ENCODE data around the gene INTS11. TPM values are rescaled to one million over a fixed set of nuclear protein-coding genes. Genes with fewer than 3 reads are reported as not detected.
A peak's percentile ranks its signal among the peaks of the same experiment; 100 is the strongest.

INTS11 gene
- total and polyA plus RNA-seq, 2 of the 13 experiments (the other 11 are each of a cell fraction or from before 2014, with no cell fraction given): 52.8 to 94.8 TPM

DNA sequence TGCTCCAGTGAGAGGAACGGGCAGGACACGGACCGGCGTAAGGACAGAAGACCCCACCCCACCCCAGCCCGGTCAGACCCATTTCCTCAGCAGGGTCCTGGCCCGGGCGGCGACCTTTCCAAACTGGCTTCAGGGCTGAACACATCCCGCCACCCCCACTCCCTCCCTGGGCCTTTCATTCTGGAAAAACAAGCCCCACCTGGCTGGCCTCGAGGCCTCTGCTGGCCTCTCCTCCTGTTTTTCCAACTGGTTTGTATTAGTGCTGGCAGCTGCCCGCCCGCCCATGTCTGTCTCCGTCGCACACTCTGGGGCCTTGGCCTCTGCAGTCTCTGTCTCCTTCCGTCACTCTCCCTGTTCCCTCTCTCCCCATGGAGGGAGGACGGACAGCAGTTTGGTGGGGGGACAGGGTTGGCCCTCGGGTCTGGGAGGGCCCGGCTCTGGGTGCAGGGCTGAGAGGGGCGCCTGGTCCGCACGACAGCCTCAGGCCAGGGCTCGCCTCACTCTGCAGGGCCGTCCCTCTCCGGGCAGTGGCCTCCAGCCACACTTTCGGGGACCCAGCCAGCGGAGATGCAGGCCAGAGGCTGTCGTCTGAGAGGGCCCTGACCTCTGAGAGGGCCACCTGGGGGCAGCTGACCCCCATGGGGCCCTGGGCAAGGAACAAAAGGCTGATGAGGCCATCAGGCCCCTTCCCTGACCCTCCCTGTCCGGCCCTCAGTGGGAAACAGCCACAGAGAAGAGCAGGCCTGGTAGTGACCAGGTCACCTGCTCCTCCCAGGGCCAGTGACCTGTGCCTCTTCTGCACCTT lies 35.4 kb upstream of the INTS11 start (continued):
- TF ChIP-seq ZNF501 (CRISPR knock-in tag; IDR thresholded peaks at IDR 0.05): peak; percentile 42; the same call in 1 of the 2 replicates
- no peak for TF ChIP-seq MAFG (CRISPR knock-in tag; IDR thresholded peaks at IDR 0.05)
- no peak; the same call in 1 of the 2 replicates for TF ChIP-seq TAF1 (CRISPR knock-in tag; IDR thresholded peaks at IDR 0.05)
- no peak for TF ChIP-seq ZNF180 (CRISPR knock-in tag; IDR thresholded peaks at IDR 0.05; ENCODE audit: borderline replicate concordance, low read depth)
- no peak for TF ChIP-seq ETV6 (CRISPR knock-in tag; conservative IDR thresholded peaks at IDR 0.05)
- TF ChIP-seq, protein P1, sequence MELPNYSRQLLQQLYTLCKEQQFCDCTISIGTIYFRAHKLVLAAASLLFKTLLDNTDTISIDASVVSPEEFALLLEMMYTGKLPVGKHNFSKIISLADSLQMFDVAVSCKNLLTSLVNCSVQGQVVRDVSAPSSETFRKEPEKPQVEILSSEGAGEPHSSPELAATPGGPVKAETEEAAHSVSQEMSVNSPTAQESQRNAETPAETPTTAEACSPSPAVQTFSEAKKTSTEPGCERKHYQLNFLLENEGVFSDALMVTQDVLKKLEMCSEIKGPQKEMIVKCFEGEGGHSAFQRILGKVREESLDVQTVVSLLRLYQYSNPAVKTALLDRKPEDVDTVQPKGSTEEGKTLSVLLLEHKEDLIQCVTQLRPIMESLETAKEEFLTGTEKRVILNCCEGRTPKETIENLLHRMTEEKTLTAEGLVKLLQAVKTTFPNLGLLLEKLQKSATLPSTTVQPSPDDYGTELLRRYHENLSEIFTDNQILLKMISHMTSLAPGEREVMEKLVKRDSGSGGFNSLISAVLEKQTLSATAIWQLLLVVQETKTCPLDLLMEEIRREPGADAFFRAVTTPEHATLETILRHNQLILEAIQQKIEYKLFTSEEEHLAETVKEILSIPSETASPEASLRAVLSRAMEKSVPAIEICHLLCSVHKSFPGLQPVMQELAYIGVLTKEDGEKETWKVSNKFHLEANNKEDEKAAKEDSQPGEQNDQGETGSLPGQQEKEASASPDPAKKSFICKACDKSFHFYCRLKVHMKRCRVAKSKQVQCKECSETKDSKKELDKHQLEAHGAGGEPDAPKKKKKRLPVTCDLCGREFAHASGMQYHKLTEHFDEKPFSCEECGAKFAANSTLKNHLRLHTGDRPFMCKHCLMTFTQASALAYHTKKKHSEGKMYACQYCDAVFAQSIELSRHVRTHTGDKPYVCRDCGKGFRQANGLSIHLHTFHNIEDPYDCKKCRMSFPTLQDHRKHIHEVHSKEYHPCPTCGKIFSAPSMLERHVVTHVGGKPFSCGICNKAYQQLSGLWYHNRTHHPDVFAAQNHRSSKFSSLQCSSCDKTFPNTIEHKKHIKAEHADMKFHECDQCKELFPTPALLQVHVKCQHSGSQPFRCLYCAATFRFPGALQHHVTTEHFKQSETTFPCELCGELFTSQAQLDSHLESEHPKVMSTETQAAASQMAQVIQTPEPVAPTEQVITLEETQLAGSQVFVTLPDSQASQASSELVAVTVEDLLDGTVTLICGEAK (IDR thresholded peaks at IDR 0.05): no peak
- TF ChIP-seq, protein P1 (CRISPR knock-in tag; IDR thresholded peaks at IDR 0.05): peak; percentile 47; the same call in 1 of the 2 replicates
- no peak for TF ChIP-seq FOSL1 (CRISPR knock-in tag; IDR thresholded peaks at IDR 0.05; ENCODE audit: borderline replicate concordance)
- no peak for TF ChIP-seq RFX1 (IDR thresholded peaks at IDR 0.05)
- TF ChIP-seq ZNF496 (CRISPR knock-in tag; IDR thresholded peaks at IDR 0.05; ENCODE audit: insufficient replicate concordance): no peak
- peak; percentile 47; the same call in 1 of the 2 replicates for TF ChIP-seq FOXJ3 (CRISPR knock-in tag; IDR thresholded peaks at IDR 0.05; ENCODE audit: borderline replicate concordance)
- TF ChIP-seq ZNF816 (CRISPR knock-in tag; IDR thresholded peaks at IDR 0.05; ENCODE audit: borderline replicate concordance): no peak
- no peak for TF ChIP-seq FOXC1 (CRISPR knock-in tag; IDR thresholded peaks at IDR 0.05; ENCODE audit: borderline replicate concordance)
- TF ChIP-seq, protein P2, sequence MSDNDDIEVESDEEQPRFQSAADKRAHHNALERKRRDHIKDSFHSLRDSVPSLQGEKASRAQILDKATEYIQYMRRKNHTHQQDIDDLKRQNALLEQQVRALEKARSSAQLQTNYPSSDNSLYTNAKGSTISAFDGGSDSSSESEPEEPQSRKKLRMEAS (IDR thresholded peaks at IDR 0.05): peak; percentile 33; the same call in 1 of the 2 replicates
- peak; percentile 19; the same call in 1 of the 2 replicates for TF ChIP-seq ZSCAN21 (CRISPR knock-in tag; IDR thresholded peaks at IDR 0.05; ENCODE audit: borderline replicate concordance)
- TF ChIP-seq ZNF616 (CRISPR knock-in tag; IDR thresholded peaks at IDR 0.05; ENCODE audit: low read depth): no peak
- TF ChIP-seq MZF1 (CRISPR knock-in tag; IDR thresholded peaks at IDR 0.05; ENCODE audit: borderline replicate concordance): no peak
- TF ChIP-seq HNRNPLL (IDR thresholded peaks at IDR 0.05; ENCODE audit: low read depth, low read length, poor library complexity, severe bottlenecking): peak; percentile 28
